Lung (tissue), 12 donors: ENCODE results near the gene CDC42EP3. TPM values are rescaled to one million over a fixed set of nuclear protein-coding genes. Genes with fewer than 3 reads are reported as not detected.

Source experiments
- ATAC-seq: fragments of 200-7000 bp; cut with Tn5 transposase; one replicate; pipeline ENCODE4 v1.9.1; 2020; ENCODE audit warnings: moderate number of reproducible peaks; ENCODE audit not compliant: insufficient read depth, low FRiP score
- DNase-seq, 3 donors: peaks; one replicate each; pipeline ENCODE4 v3.0.0-alpha.2; 2013 to 2017
- H3K27ac ChIP-seq, 2 donors: one replicate each; pipeline ENCODE4 v1.5.1; 2013; ENCODE audit warnings: mild to moderate bottlenecking in 2 of 2, moderate library complexity in 2 of 2, control low read depth in 1 of 2, inconsistent platforms in 1 of 2, low read depth in 1 of 2, low read length in 1 of 2
- H3K27me3 ChIP-seq, 3 donors: one replicate each; pipeline ENCODE4 v1.5.1; 2013; ENCODE audit warnings: low read length in 2 of 3; ENCODE audit not compliant: control insufficient read depth in 3 of 3, insufficient read depth in 3 of 3
- H3K36me3 ChIP-seq, 4 donors: one replicate each; pipeline ENCODE4 v1.5.1; 2013; ENCODE audit warnings: low read length in 4 of 4, mild to moderate bottlenecking in 1 of 4, moderate library complexity in 1 of 4; ENCODE audit not compliant: control insufficient read depth in 4 of 4, insufficient read depth in 4 of 4
- H3K4me1 ChIP-seq, 5 donors: one replicate each; pipeline ENCODE4 v1.5.1; 2013; ENCODE audit warnings: low read length in 5 of 5, mild to moderate bottlenecking in 2 of 5, moderate library complexity in 1 of 5; ENCODE audit not compliant: control insufficient read depth in 5 of 5, insufficient read depth in 5 of 5
- H3K4me3 ChIP-seq: one replicate; pipeline ENCODE4 v1.5.1; 2013; ENCODE audit warnings: mild to moderate bottlenecking, control low read depth, moderate library complexity
- H3K9ac ChIP-seq, 2 donors: one replicate each; pipeline ENCODE4 v1.5.1; 2013; ENCODE audit warnings: low read length in 2 of 2, control low read depth in 1 of 2; ENCODE audit not compliant: insufficient read depth in 1 of 2
- H3K9me3 ChIP-seq, 4 donors: one replicate each; pipeline ENCODE4 v1.5.1; 2013; ENCODE audit warnings: low read length in 3 of 4, mild to moderate bottlenecking in 1 of 4, moderate library complexity in 1 of 4; ENCODE audit not compliant: control insufficient read depth in 4 of 4, insufficient read depth in 3 of 4
- CTCF ChIP-seq: IDR thresholded peaks from 2 replicates; pipeline ENCODE4 v1.5.1; 2012; ENCODE audit warnings: mild to moderate bottlenecking; ENCODE audit errors: control extremely low read depth, extremely low read depth
- WGBS, 2 donors: extraction: QIAGEN DNeasy Blood & Tissue Kit; methylation state at CpG; one replicate each; pipeline ENCODE4 v1.1.7; 2013; 5-methylcytosine and 5-hydroxymethylcytosine counted together
- polyA plus RNA-seq, 2 donors: library from polyadenylated mRNA; stranded (reverse); fragments of 200-250 nt; gene quantifications; one replicate each; pipeline ENCODE4 v1.2.1, GENCODE V29; 2013
- total RNA-seq, 2 donors: library from RNA; depleted of rRNA in 1 of 2; stranded (reverse); fragments of >200 nt in 1 of 2; gene quantifications; one replicate each; pipeline ENCODE4 v1.2.1, GENCODE V29; 2014 to 2021
- donor health status: control.
- donor health status: control.
- donor health status: Bipolar disorder and iron deficiency.
- donor health status: healthy.
- donor health status: DM: yes; HTN: yes; CAD: no.

Gene CDC42EP3
- total and polyA plus RNA-seq, 4 donors: 22.9 to 59.0 (median 38.0) TPM

GRCh38 chr2:37709111-37709510 lies 37.7 kb upstream of the CDC42EP3 start:
- ATAC-seq (no peak), DNase-seq (no peak)
- no peak for TF ChIP-seq CTCF
- H3K27me3 ChIP-seq: no peaks in the 10 kb centered on the region
- no peaks in the 10 kb centered on the region for H3K36me3 ChIP-seq
- H3K27ac ChIP-seq: no peak overlapping the region
- H3K4me1 ChIP-seq: peaks cover 0 to 5% (median 0%) of the 10 kb centered on the region in 5 donors
- 58 to 82% methylated on average over 4 of the region's 4 CpGs for WGBS, 2 donors
- no peak overlapping the region for H3K9ac ChIP-seq
- H3K4me3 ChIP-seq: no peak overlapping the region
- no peaks in the 10 kb centered on the region for H3K9me3 ChIP-seq

- no peak for TF ChIP-seq CTCF
- no peak overlapping the region for H3K4me3 ChIP-seq
- 29 to 32% methylated on average over 2 of the region's 2 CpGs for WGBS, 2 donors
Observed at GRCh38 chr2:37708146-37708545, 36.7 kb upstream of the CDC42EP3 start.

GRCh38 chr2:37707393-37707792 lies 36.0 kb upstream of the CDC42EP3 start:
- TF ChIP-seq CTCF: no peak
- no peak for ATAC-seq
- no peaks in the 10 kb centered on the region for H3K36me3 ChIP-seq

More at GRCh38 chr2:37708146-37708545, 36.7 kb upstream of the CDC42EP3 start:
- ATAC-seq (no peak), DNase-seq (peak in 1 of 3 donors; percentile 17)
- Histone ChIP-seq H3K9me3 (no peaks in the 10 kb centered on the region), H3K27ac (no peak overlapping the region), H3K9ac (no peak overlapping the region), H3K4me1 (peaks cover 0 to 5% (median 0%) of the 10 kb centered on the region in 5 donors), H3K36me3 (no peaks in the 10 kb centered on the region), H3K27me3 (no peaks in the 10 kb centered on the region)

More at GRCh38 chr2:37707393-37707792, 36.0 kb upstream of the CDC42EP3 start:
- H3K27ac ChIP-seq: no peak overlapping the region
- H3K9ac ChIP-seq: no peak overlapping the region
- H3K4me3 ChIP-seq: no peak overlapping the region
- whole genome bisulfite sequencing, 2 donors: 93 to 96% methylated on average over 1 of the region's 1 CpG
- peaks cover 0 to 5% (median 0%) of the 10 kb centered on the region in 5 donors for H3K4me1 ChIP-seq
- no peaks in the 10 kb centered on the region for H3K27me3 ChIP-seq
- no peak for DNase-seq
- no peaks in the 10 kb centered on the region for H3K9me3 ChIP-seq
